Prostate gland (tissue), 2 donors: ENCODE measurements around the gene IL22RA1.

Experiments used
- POLR2A ChIP-seq: fragments of 450-650 bp; IDR thresholded peaks from one replicate; pipeline ENCODE4 v1.6.1; 2016; ENCODE audit warnings: antibody characterized with exemption, mild to moderate bottlenecking
- POLR2AphosphoS5 ChIP-seq: sonication (generic); formaldehyde crosslinking; IDR thresholded peaks from one replicate; pipeline ENCODE4 v1.6.1; 2017; ENCODE audit warnings: antibody characterized with exemption
- TF ChIP-seq, protein P1 (sequence below), 4 experiments: fragments of 200-600 bp in 2 of 4; fragments of 450-650 bp in 2 of 4; sonication (generic) in 2 of 4; IDR thresholded peaks; 1 replicate in 3 of 4; 2 replicates in 1 of 4; pipeline ENCODE4 v1.5.1; 2016 to 2019; ENCODE audit warnings: antibody characterized with exemption in 4 of 4, mild to moderate bottlenecking in 2 of 4, moderate library complexity in 2 of 4

DNA sequence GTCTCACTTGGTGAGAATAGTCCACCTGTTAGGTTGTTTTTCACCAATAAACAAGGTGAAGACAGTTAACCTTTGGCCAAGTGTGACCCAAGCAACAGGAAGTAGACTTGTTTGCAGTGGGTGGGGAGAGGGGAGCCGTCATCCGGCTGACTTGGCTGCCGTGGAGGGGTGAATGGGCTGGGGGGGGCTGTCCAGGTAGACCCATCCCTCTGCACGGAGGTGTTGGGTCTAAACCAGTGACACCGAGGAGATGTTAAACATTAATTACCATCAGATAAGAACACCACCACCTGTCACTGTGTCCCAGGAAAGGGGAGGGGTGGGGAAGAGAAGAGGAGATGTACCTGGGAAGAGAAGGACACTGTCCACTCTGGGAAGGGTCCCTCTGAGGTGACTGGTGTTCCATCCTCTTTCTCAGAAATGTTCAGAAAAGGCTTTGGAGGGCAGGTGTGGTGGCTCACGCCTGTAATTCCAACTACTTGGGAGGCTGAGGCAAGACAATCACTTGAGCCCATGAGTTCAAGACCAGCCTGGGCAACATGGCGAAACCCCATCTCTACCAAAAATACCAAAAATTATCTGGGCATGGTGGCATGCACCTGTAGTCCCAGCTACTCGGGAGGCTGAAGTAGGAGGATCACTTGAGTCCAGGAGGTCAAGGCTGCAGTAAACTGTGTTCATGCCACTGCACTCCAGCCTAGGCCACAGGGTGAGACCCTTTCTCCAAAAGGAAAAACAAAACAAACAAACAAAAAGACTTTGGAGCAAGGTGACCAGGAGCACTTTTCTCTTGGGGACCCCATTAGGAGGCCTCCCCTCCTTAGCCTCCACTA, 24.3 kb downstream of the IL22RA1 start:
- TF ChIP-seq, protein P1, sequence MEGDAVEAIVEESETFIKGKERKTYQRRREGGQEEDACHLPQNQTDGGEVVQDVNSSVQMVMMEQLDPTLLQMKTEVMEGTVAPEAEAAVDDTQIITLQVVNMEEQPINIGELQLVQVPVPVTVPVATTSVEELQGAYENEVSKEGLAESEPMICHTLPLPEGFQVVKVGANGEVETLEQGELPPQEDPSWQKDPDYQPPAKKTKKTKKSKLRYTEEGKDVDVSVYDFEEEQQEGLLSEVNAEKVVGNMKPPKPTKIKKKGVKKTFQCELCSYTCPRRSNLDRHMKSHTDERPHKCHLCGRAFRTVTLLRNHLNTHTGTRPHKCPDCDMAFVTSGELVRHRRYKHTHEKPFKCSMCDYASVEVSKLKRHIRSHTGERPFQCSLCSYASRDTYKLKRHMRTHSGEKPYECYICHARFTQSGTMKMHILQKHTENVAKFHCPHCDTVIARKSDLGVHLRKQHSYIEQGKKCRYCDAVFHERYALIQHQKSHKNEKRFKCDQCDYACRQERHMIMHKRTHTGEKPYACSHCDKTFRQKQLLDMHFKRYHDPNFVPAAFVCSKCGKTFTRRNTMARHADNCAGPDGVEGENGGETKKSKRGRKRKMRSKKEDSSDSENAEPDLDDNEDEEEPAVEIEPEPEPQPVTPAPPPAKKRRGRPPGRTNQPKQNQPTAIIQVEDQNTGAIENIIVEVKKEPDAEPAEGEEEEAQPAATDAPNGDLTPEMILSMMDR (IDR thresholded peaks at IDR 0.05): no peak
- no peak for TF ChIP-seq POLR2A
- TF ChIP-seq POLR2AphosphoS5: no peak
